Stomach (tissue), 9 donors: ENCODE data around the gene CNKSR1. TPM values are rescaled to one million over a fixed set of nuclear protein-coding genes. Genes with fewer than 3 reads are reported as not detected.

Experiments
- DNase-seq, 2 donors: peaks; one replicate each; pipeline versions ENCODE4 v3.0.0 to v3.0.0-alpha.2; 2013 to 2019
- H3K27ac ChIP-seq, 5 donors: fragments of 200-600 bp in 4 of 5; sonication (generic) in 4 of 5; one replicate each; pipeline ENCODE4 v1.5.1; 2013 to 2019; ENCODE audit warnings: mild to moderate bottlenecking in 1 of 5, moderate library complexity in 1 of 5
- H3K27me3 ChIP-seq, 3 donors: fragments of 200-600 bp; sonication (generic); one replicate each; pipeline ENCODE4 v1.5.1; 2017 to 2019; ENCODE audit warnings: mixed run types in 1 of 3
- H3K36me3 ChIP-seq, 4 donors: fragments of 200-600 bp; sonication (generic); 1 replicate in 3 of 4; 2 replicates in 1 of 4; pipeline ENCODE4 v1.5.1; 2016 to 2019
- H3K4me1 ChIP-seq, 4 donors: fragments of 200-600 bp; sonication (generic); one replicate each; pipeline ENCODE4 v1.5.1; 2016 to 2019
- H3K4me3 ChIP-seq, 4 donors: fragments of 200-600 bp; sonication (generic) in 3 of 4; one replicate each; pipeline ENCODE4 v1.5.1; 2016 to 2019; ENCODE audit warnings: mild to moderate bottlenecking in 1 of 4
- H3K9me3 ChIP-seq, 4 donors: fragments of 200-600 bp; sonication (generic); one replicate each; pipeline ENCODE4 v1.5.1; 2016 to 2019
- EP300 ChIP-seq: sonication (generic); formaldehyde crosslinking; IDR thresholded peaks from one replicate; pipeline ENCODE4 v1.6.1; 2017; ENCODE audit warnings: antibody characterized with exemption
- POLR2A ChIP-seq, 4 donors: fragments of 450-650 bp; IDR thresholded peaks; one replicate each; pipeline ENCODE4 v1.6.1; 2016; ENCODE audit warnings: antibody characterized with exemption in 4 of 4, control low read depth in 2 of 4, mild to moderate bottlenecking in 1 of 4, moderate library complexity in 1 of 4
- POLR2AphosphoS5 ChIP-seq, 3 donors: sonication (generic); formaldehyde crosslinking; IDR thresholded peaks; one replicate each; pipeline ENCODE4 v1.6.1; 2016; ENCODE audit warnings: antibody characterized with exemption in 3 of 3
- WGBS, 5 donors: extraction: QIAGEN DNeasy Blood & Tissue Kit in 3 of 5; methylation state at CpG; one replicate each; pipeline versions ENCODE4 v1.1.5 to v1.1.7; 2013 to 2018; 5-methylcytosine and 5-hydroxymethylcytosine counted together
- intact Hi-C: fragments of 100-400 bp; cut with DNase I; formaldehyde crosslinking; loops from one replicate; pipeline ENCODE4 v1.15.1; 2023; ENCODE audit warnings: low total_unique reads
- polyA plus RNA-seq, 3 donors: library from polyadenylated mRNA; stranded (reverse); fragments of 200-250 nt; gene quantifications; one replicate each; pipeline ENCODE4 v1.2.3, GENCODE V29; 2013
- total RNA-seq, 5 donors: library from RNA; depleted of rRNA; stranded (reverse); fragments of >200 nt; gene quantifications; one replicate each; pipeline versions ENCODE4 v1.1.0 to v1.2.3, GENCODE V29; 2014 to 2016
- TF ChIP-seq, protein P1 (sequence below), 7 experiments: fragments of 450-650 bp in 4 of 7; fragments of 200-600 bp in 3 of 7; sonication (generic) in 3 of 7; IDR thresholded peaks; one replicate each; pipeline ENCODE4 v1.5.1; 2016 to 2019; ENCODE audit warnings: antibody characterized with exemption in 7 of 7, control low read depth in 2 of 7, mild to moderate bottlenecking in 1 of 7
- donor health status: healthy with polysubstance abuse.
- donor health status: Bipolar disorder and iron deficiency.
- donor health status: healthy.

The CNKSR1 gene
- total and polyA plus RNA-seq, 8 donors, result 10.4 to 70.3 (median 21.1) TPM

- TF ChIP-seq, protein P1, sequence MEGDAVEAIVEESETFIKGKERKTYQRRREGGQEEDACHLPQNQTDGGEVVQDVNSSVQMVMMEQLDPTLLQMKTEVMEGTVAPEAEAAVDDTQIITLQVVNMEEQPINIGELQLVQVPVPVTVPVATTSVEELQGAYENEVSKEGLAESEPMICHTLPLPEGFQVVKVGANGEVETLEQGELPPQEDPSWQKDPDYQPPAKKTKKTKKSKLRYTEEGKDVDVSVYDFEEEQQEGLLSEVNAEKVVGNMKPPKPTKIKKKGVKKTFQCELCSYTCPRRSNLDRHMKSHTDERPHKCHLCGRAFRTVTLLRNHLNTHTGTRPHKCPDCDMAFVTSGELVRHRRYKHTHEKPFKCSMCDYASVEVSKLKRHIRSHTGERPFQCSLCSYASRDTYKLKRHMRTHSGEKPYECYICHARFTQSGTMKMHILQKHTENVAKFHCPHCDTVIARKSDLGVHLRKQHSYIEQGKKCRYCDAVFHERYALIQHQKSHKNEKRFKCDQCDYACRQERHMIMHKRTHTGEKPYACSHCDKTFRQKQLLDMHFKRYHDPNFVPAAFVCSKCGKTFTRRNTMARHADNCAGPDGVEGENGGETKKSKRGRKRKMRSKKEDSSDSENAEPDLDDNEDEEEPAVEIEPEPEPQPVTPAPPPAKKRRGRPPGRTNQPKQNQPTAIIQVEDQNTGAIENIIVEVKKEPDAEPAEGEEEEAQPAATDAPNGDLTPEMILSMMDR (IDR thresholded peaks at IDR 0.05), result no peak
- no peak for TF ChIP-seq EP300
- no peak for TF ChIP-seq POLR2AphosphoS5 (IDR thresholded peaks at IDR 0.05)
- no peak for TF ChIP-seq POLR2A (IDR thresholded peaks at IDR 0.05)
- Histone ChIP-seq H3K27me3 (peaks cover 0 to 71% (median 34%) of the 10 kb centered on the region in 3 donors), H3K9me3 (no peaks in the 10 kb centered on the region), H3K36me3 (no peaks in the 10 kb centered on the region), H3K27ac (peak overlapping the region in 4 of 5 donors; percentile 17 to 70 (median 36)), H3K4me3 (peak overlapping the region; percentile 53 to 66 (median 55)), H3K4me1 (peaks cover 15 to 47% (median 38%) of the 10 kb centered on the region in 4 donors)
- intact Hi-C loops, result loop anchor here (5.0 kb wide), 1 partner anchor 123 kb away; no protein-coding TSS in a partner anchor
- 32 to 42% (median 35%) methylated on average over 6 to 18 of the region's 18 CpGs for WGBS, 5 donors
- no peak for DNase-seq
These were observed 16.5 kb upstream of the CNKSR1 start for GRCh38 chr1:26160527-26161414.

- Histone ChIP-seq H3K9me3 (no peaks in the 10 kb centered on the region), H3K4me3 (peak overlapping the region; percentile 53 to 66 (median 55)), H3K4me1 (peaks cover 15 to 48% (median 38%) of the 10 kb centered on the region in 4 donors), H3K27me3 (peaks cover 0 to 62% (median 26%) of the 10 kb centered on the region in 3 donors), H3K36me3 (no peaks in the 10 kb centered on the region), H3K27ac (peak overlapping the region in 4 of 5 donors; percentile 23 to 70 (median 41))
- intact Hi-C loops, result loop anchor here (5.0 kb wide), 1 partner anchor 124 kb away; no protein-coding TSS in a partner anchor
- TF ChIP-seq EP300 (no peak), POLR2A (IDR thresholded peaks at IDR 0.05) (no peak), POLR2AphosphoS5 (IDR thresholded peaks at IDR 0.05) (no peak)
- TF ChIP-seq, protein P1 (IDR thresholded peaks at IDR 0.05), result peak in 1 of 7 experiments; percentile 20
- DNase-seq, result peak; percentile 55 to 84
- 1 to 3% (median 1%) methylated on average over 16 to 98 of the region's 98 CpGs for WGBS, 5 donors
These were observed 15.7 kb upstream of the CNKSR1 start for GRCh38 chr1:26161415-26162219.

DNA sequence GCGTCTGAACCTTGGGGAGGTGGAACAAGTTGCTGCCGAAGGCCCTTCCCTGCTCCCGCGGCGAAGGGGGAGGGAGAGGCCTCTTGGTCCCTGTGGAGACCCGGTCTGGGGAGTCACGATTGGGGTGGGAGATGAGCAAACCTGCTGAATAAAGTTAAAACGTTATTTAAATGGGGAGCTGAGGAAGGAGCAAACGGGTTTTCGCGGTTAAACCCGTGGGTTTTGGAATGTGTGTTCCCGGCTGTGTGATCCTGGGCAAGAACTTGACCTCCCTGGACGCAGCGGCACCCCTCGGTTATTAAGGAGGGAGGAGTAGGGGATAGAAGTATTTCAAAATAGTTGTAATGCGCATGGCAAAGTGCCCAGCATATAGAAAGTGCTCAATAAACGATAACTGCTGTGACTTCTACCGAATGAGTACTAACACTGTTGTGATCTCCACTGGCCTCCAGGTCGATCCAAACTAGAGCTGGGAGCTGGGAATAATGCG is 15.0 kb upstream of the CNKSR1 start:
- WGBS, 5 donors, result 22 to 34% (median 26%) methylated on average over 21 of the region's 21 CpGs
- Histone ChIP-seq H3K9me3 (no peaks in the 10 kb centered on the region), H3K27me3 (peaks cover 0 to 56% (median 21%) of the 10 kb centered on the region in 3 donors), H3K4me3 (peak overlapping the region; percentile 53 to 66 (median 55)), H3K4me1 (peaks cover 15 to 48% (median 38%) of the 10 kb centered on the region in 4 donors), H3K27ac (peak overlapping the region in 3 of 5 donors; percentile 33 to 70 (median 49)), H3K36me3 (no peaks in the 10 kb centered on the region)
- peak in 1 of 2 donors; percentile 14 for DNase-seq
- intact Hi-C loops, result loop anchor here (5.0 kb wide), 1 partner anchor 125 kb away; no protein-coding TSS in a partner anchor
- TF ChIP-seq EP300, result no peak
- no peak for TF ChIP-seq POLR2A (IDR thresholded peaks at IDR 0.05)
- no peak for TF ChIP-seq POLR2AphosphoS5 (IDR thresholded peaks at IDR 0.05)
- TF ChIP-seq, protein P1 (IDR thresholded peaks at IDR 0.05), result no peak

DNA sequence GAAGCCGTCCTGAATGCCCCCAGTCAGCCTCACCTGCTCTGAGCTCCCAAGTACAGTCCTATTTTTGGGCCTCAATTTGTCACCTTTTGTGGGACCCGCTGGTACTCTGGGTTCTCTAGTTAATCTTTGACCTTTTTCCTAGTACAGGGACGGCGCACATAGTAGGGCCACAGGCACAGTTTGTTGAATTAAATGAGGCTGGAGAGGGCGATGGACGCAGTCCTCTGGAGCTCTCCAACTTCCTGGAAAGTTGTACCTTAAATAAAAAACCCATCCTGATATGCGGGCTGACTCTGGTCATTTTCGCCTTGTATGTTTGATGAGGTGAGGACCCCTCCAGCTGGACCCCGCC is 13.6 kb upstream of the CNKSR1 start:
- WGBS, 5 donors, result 41 to 56% (median 46%) methylated on average over 7 to 9 of the region's 9 CpGs
- peak overlapping the region; percentile 45 to 51 (median 49) for H3K4me3 ChIP-seq
- no peaks in the 10 kb centered on the region for H3K9me3 ChIP-seq
- TF ChIP-seq EP300 (no peak), POLR2A (IDR thresholded peaks at IDR 0.05) (no peak), POLR2AphosphoS5 (IDR thresholded peaks at IDR 0.05) (no peak)
- TF ChIP-seq, protein P1 (IDR thresholded peaks at IDR 0.05), result no peak
- peak overlapping the region in 2 of 5 donors; percentile 56 to 68 for H3K27ac ChIP-seq
- peaks cover 15 to 48% (median 38%) of the 10 kb centered on the region in 4 donors for H3K4me1 ChIP-seq
- intact Hi-C loops, result loop anchor here (5.0 kb wide), 1 partner anchor 126 kb away; no protein-coding TSS in a partner anchor
- DNase-seq, result no peak
- peaks cover 0 to 42% (median 15%) of the 10 kb centered on the region in 3 donors for H3K27me3 ChIP-seq
- H3K36me3 ChIP-seq, result no peaks in the 10 kb centered on the region
